WTC11 (cell line): ENCODE data around the gene OTOG. TPM values are rescaled to one million over a fixed set of nuclear protein-coding genes. Genes with fewer than 3 reads are reported as not detected.

Experiments used
- ATAC-seq: fragments of 200-7000 bp; cut with Tn5 transposase; 2 replicates; pipeline ENCODE4 v1.10.0; 2021; ENCODE audit warnings: mild to moderate bottlenecking, moderate library complexity
- CTCF ChIA-PET: fragments of 300-600 bp; sonication (Branson Sonifier 250); formaldehyde crosslinking; loops from one replicate; lab custom pipeline; 2021; ENCODE audit warnings: antibody characterized with exemption; lab: Charles Lee
- POLR2A ChIA-PET: fragments of 350-600 bp; sonication (Branson Sonifier 250); formaldehyde crosslinking; loops from one replicate; lab custom pipeline; 2021; ENCODE audit warnings: antibody characterized with exemption; lab: Charles Lee
- DNase-seq: peaks from one replicate; pipeline ENCODE4 v3.0.0; 2021; ENCODE audit warnings: low spot score
- H3K27ac Mint-ChIP-seq: 2 replicates; pipeline ENCODE4 v1.8.0; 2021; ENCODE audit warnings: mixed read lengths
- H3K27me3 Mint-ChIP-seq: 2 replicates; pipeline ENCODE4 v1.8.0; 2021; ENCODE audit warnings: low read depth, mild to moderate bottlenecking, moderate library complexity, mixed read lengths
- H3K36me3 Mint-ChIP-seq: 2 replicates; pipeline ENCODE4 v1.8.0; 2021; ENCODE audit warnings: mixed read lengths
- H3K4me1 Mint-ChIP-seq: 2 replicates; pipeline ENCODE4 v1.8.0; 2022; ENCODE audit warnings: mixed read lengths
- H3K4me3 Mint-ChIP-seq: 2 replicates; pipeline ENCODE4 v1.8.0; 2021; ENCODE audit warnings: mild to moderate bottlenecking, moderate library complexity, mixed read lengths
- H3K9me3 Mint-ChIP-seq: 2 replicates; pipeline ENCODE4 v1.8.0; 2021; ENCODE audit warnings: mixed read lengths
- CBFB ChIP-seq: sonication (generic); formaldehyde crosslinking; IDR thresholded peaks from 2 replicates; pipeline ENCODE4 v1.8.1; 2022; ENCODE audit warnings: mild to moderate bottlenecking, low read depth, missing genetic modification reagents
- FOXK1 ChIP-seq: sonication (generic); formaldehyde crosslinking; IDR thresholded peaks from 2 replicates; pipeline ENCODE4 v1.8.0; 2022; ENCODE audit warnings: mild to moderate bottlenecking, moderate library complexity, missing genetic modification reagents
- GABPB1 ChIP-seq: sonication (generic); formaldehyde crosslinking; IDR thresholded peaks from 2 replicates; pipeline ENCODE4 v1.8.1; 2023; ENCODE audit warnings: mild to moderate bottlenecking, missing genetic modification reagents
- JUN ChIP-seq: sonication (generic); formaldehyde crosslinking; IDR thresholded peaks from 2 replicates; pipeline ENCODE4 v1.8.0; 2023; ENCODE audit warnings: mild to moderate bottlenecking, missing genetic modification reagents
- NFE2L1 ChIP-seq: sonication (generic); formaldehyde crosslinking; IDR thresholded peaks from 2 replicates; pipeline ENCODE4 v1.8.1; 2023; ENCODE audit warnings: missing genetic modification reagents
- TCF7 ChIP-seq: sonication (generic); formaldehyde crosslinking; IDR thresholded peaks from 2 replicates; pipeline ENCODE4 v1.8.0; 2022; ENCODE audit warnings: mild to moderate bottlenecking, low read depth, missing genetic modification reagents, moderate library complexity
- TP53 ChIP-seq: sonication (generic); formaldehyde crosslinking; IDR thresholded peaks from 2 replicates; pipeline ENCODE4 v1.8.1; 2023; ENCODE audit warnings: mild to moderate bottlenecking, missing genetic modification reagents
- total RNA-seq: library from RNA; stranded (reverse); gene quantifications from 3 replicates; pipeline ENCODE4 v1.2.3, GENCODE V29; 2021
- TF ChIP-seq, protein P1 (sequence below): sonication (generic); formaldehyde crosslinking; conservative IDR thresholded peaks from 2 replicates; pipeline ENCODE4 v1.8.1; 2023; ENCODE audit warnings: mild to moderate bottlenecking, low read depth, missing genetic modification reagents, moderate library complexity
- TF ChIP-seq, protein P2 (sequence below): fragments of 250-450 bp; sonication (Bioruptor Pico); IDR thresholded peaks from 2 replicates; pipeline ENCODE4 v1.8.0; 2021; ENCODE audit warnings: mild to moderate bottlenecking
- TF ChIP-seq, protein P3 (sequence below): fragments of 250-450 bp; sonication (Bioruptor Pico); IDR thresholded peaks from 2 replicates; pipeline ENCODE4 v1.9.0; 2021; ENCODE audit warnings: mild to moderate bottlenecking, borderline replicate concordance
- TF ChIP-seq, protein P4 (sequence below): sonication (generic); formaldehyde crosslinking; IDR thresholded peaks from 2 replicates; pipeline ENCODE4 v1.8.1; 2022; ENCODE audit warnings: missing genetic modification reagents, borderline replicate concordance
- TF ChIP-seq, protein P5 (sequence below): fragments of 250-450 bp; sonication (Bioruptor Pico); conservative IDR thresholded peaks from 2 replicates; pipeline ENCODE4 v1.9.0; 2021; ENCODE audit warnings: mild to moderate bottlenecking
- TF ChIP-seq, protein P6 (sequence below): fragments of 250-450 bp; sonication (Bioruptor Pico); IDR thresholded peaks from 2 replicates; pipeline ENCODE4 v1.9.0; 2021; ENCODE audit warnings: mild to moderate bottlenecking
- TF ChIP-seq, protein P7 (sequence below): fragments of 250-450 bp; sonication (Bioruptor Pico); IDR thresholded peaks from 2 replicates; pipeline ENCODE4 v2.1.2; 2022; ENCODE audit warnings: mild to moderate bottlenecking, moderate library complexity

The OTOG gene
- total RNA-seq, 1 experiment from 2014 or later = 1.4 TPM

DNA sequence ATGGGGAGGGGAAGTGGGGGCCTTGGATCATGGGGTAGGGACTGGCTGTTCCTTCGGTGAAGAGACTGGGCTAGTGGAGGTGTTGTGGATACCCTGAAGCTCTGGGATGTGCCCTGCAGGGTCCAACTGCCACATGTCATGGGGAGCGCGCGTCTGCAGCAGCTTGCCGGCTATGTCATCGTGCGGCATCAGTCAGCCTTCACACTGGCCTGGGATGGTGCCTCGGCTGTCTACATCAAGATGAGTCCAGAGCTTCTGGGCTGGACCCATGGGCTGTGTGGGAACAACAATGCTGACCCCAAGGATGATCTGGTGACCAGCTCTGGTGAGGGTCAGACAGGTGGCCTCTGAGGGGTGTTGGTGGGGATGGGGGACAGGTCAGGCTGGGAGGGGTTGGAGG, 9.9 kb downstream of the OTOG start (continued):
- TF ChIP-seq, protein P1, sequence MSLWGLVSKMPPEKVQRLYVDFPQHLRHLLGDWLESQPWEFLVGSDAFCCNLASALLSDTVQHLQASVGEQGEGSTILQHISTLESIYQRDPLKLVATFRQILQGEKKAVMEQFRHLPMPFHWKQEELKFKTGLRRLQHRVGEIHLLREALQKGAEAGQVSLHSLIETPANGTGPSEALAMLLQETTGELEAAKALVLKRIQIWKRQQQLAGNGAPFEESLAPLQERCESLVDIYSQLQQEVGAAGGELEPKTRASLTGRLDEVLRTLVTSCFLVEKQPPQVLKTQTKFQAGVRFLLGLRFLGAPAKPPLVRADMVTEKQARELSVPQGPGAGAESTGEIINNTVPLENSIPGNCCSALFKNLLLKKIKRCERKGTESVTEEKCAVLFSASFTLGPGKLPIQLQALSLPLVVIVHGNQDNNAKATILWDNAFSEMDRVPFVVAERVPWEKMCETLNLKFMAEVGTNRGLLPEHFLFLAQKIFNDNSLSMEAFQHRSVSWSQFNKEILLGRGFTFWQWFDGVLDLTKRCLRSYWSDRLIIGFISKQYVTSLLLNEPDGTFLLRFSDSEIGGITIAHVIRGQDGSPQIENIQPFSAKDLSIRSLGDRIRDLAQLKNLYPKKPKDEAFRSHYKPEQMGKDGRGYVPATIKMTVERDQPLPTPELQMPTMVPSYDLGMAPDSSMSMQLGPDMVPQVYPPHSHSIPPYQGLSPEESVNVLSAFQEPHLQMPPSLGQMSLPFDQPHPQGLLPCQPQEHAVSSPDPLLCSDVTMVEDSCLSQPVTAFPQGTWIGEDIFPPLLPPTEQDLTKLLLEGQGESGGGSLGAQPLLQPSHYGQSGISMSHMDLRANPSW (CRISPR knock-in tag) = no peak
- TF ChIP-seq, protein P2, sequence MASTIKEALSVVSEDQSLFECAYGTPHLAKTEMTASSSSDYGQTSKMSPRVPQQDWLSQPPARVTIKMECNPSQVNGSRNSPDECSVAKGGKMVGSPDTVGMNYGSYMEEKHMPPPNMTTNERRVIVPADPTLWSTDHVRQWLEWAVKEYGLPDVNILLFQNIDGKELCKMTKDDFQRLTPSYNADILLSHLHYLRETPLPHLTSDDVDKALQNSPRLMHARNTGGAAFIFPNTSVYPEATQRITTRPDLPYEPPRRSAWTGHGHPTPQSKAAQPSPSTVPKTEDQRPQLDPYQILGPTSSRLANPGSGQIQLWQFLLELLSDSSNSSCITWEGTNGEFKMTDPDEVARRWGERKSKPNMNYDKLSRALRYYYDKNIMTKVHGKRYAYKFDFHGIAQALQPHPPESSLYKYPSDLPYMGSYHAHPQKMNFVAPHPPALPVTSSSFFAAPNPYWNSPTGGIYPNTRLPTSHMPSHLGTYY (CRISPR knock-in tag) = no peak
- no peak for TF ChIP-seq GABPB1 (CRISPR knock-in tag)
- TF ChIP-seq CBFB (CRISPR knock-in tag) = no peak
- TF ChIP-seq NFE2L1 (CRISPR knock-in tag) = no peak
- no peak for TF ChIP-seq TP53 (CRISPR knock-in tag)
- TF ChIP-seq JUN (CRISPR knock-in tag) = no peak
- TF ChIP-seq TCF7 (CRISPR knock-in tag) = no peak
- TF ChIP-seq, protein P3, sequence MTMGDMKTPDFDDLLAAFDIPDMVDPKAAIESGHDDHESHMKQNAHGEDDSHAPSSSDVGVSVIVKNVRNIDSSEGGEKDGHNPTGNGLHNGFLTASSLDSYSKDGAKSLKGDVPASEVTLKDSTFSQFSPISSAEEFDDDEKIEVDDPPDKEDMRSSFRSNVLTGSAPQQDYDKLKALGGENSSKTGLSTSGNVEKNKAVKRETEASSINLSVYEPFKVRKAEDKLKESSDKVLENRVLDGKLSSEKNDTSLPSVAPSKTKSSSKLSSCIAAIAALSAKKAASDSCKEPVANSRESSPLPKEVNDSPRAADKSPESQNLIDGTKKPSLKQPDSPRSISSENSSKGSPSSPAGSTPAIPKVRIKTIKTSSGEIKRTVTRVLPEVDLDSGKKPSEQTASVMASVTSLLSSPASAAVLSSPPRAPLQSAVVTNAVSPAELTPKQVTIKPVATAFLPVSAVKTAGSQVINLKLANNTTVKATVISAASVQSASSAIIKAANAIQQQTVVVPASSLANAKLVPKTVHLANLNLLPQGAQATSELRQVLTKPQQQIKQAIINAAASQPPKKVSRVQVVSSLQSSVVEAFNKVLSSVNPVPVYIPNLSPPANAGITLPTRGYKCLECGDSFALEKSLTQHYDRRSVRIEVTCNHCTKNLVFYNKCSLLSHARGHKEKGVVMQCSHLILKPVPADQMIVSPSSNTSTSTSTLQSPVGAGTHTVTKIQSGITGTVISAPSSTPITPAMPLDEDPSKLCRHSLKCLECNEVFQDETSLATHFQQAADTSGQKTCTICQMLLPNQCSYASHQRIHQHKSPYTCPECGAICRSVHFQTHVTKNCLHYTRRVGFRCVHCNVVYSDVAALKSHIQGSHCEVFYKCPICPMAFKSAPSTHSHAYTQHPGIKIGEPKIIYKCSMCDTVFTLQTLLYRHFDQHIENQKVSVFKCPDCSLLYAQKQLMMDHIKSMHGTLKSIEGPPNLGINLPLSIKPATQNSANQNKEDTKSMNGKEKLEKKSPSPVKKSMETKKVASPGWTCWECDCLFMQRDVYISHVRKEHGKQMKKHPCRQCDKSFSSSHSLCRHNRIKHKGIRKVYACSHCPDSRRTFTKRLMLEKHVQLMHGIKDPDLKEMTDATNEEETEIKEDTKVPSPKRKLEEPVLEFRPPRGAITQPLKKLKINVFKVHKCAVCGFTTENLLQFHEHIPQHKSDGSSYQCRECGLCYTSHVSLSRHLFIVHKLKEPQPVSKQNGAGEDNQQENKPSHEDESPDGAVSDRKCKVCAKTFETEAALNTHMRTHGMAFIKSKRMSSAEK = no peak
- TF ChIP-seq, protein P4, sequence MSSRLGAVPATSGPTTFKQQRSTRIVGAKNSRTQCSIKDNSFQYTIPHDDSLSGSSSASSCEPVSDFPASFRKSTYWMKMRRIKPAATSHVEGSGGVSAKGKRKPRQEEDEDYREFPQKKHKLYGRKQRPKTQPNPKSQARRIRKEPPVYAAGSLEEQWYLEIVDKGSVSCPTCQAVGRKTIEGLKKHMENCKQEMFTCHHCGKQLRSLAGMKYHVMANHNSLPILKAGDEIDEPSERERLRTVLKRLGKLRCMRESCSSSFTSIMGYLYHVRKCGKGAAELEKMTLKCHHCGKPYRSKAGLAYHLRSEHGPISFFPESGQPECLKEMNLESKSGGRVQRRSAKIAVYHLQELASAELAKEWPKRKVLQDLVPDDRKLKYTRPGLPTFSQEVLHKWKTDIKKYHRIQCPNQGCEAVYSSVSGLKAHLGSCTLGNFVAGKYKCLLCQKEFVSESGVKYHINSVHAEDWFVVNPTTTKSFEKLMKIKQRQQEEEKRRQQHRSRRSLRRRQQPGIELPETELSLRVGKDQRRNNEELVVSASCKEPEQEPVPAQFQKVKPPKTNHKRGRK (CRISPR knock-in tag) = no peak
- TF ChIP-seq, protein P5, sequence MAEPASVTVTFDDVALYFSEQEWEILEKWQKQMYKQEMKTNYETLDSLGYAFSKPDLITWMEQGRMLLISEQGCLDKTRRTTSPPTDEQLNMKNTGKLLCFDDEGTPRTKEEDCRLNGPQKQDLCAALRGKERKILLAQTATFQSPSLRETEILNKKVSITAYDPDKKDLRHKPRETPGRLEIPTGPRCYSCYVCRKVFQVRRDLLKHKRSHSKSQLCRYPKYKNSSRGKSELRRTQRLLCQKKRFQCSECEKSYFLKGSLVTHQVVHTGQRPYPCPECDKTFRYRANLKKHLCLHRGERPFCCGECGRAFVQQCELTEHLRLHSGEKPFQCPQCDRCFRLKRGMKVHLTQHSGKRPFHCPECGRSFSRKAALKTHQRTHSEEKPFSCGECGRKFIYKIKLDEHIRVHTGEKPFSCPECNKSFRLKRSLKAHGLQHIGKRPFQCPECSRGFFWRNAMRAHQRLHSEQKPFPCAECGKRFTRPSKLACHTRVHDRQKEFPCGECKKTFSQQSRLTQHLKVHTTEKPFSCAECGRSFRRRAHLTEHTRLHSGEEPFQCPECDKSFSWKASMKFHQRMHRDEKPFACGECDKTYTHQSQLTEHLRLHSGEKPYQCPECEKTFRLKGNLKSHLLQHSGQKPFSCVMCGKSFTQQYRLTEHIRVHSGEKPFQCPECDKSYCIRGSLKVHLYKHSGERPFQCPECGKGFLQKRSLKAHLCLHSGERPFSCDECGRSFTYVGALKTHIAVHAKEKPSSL (CRISPR knock-in tag) = no peak
- TF ChIP-seq, all 79 proteins: peak for 0

DNA sequence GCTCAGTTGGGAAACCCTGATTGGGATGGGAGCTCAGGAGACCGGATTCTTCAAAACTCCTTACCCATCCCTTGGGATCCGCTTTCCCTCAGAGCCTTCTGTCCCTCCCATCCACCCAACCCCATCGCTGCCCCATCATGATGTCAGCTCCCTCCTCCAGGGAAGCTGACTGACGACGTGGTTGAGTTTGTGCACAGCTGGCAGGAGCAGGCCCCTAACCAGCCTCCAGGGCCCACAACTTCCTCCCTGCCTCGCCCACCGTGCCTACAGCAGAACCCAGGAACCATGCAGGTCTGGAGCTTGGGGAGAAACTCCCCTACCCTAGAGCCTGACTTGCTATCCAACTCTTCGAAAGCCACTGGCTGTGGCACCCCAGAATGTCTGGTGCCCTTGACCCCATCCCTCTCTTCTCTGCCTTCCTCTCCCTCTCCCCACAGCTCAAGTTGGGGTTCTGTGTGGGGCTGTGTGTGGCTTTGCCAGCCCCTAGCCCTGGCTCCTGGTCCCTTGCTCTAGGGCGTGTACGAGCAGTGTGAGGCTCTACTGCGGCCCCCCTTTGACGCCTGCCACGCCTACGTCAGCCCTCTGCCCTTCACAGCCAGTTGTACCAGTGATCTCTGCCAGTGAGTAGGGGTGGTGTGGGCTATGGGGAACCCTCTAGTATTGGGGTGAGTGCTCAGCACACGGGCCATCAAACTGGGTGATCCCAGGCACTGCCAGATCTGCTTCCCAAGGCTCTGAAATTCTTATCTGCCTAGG, 11.1 kb downstream of the OTOG start:
- POLR2A ChIA-PET = no interaction called here
- H3K27ac Mint-ChIP-seq = no peak overlapping the region; the same call in 1 of the 2 replicates
- no peaks in the 10 kb centered on the region for H3K4me1 Mint-ChIP-seq
- DNase-seq (peak; percentile 6), ATAC-seq (no peak)
- no peak overlapping the region for H3K4me3 Mint-ChIP-seq
- no peaks in the 10 kb centered on the region for H3K36me3 Mint-ChIP-seq
- no peaks in the 10 kb centered on the region for H3K9me3 Mint-ChIP-seq
- no peaks in the 10 kb centered on the region for H3K27me3 Mint-ChIP-seq
- CTCF ChIA-PET = interaction anchor here (1.2 to 3.8 kb wide), 4 partner anchors 10 to 177 kb away, joined by 3 to 17 read pairs (median 4); partner anchors contain the start of genes OTOG and USH1C
- TF ChIP-seq, protein P5 (CRISPR knock-in tag) = no peak
- TF ChIP-seq FOXK1 (CRISPR knock-in tag) = no peak
- TF ChIP-seq, protein P6, sequence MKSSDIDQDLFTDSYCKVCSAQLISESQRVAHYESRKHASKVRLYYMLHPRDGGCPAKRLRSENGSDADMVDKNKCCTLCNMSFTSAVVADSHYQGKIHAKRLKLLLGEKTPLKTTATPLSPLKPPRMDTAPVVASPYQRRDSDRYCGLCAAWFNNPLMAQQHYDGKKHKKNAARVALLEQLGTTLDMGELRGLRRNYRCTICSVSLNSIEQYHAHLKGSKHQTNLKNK (CRISPR knock-in tag) = no peak
- TF ChIP-seq, protein P7, sequence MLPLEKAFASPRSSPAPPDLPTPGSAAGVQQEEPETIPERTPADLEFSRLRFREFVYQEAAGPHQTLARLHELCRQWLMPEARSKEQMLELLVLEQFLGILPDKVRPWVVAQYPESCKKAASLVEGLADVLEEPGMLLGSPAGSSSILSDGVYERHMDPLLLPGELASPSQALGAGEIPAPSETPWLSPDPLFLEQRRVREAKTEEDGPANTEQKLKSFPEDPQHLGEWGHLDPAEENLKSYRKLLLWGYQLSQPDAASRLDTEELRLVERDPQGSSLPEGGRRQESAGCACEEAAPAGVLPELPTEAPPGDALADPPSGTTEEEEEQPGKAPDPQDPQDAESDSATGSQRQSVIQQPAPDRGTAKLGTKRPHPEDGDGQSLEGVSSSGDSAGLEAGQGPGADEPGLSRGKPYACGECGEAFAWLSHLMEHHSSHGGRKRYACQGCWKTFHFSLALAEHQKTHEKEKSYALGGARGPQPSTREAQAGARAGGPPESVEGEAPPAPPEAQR (CRISPR knock-in tag) = no peak
